NCI-H510A treated with DMSO at 0.1 percent for 48 hours (cell line): ENCODE data around the gene BMF.
"Not testable (repeated sequence)": the region's sequence is repeated elsewhere in the genome, so short reads cannot be mapped to it uniquely, and the experiment has no call there.

Experiments used
- DNase-seq: peaks from one replicate; lab custom pipeline; 2025; lab: John Stamatoyannopoulos, UW

Gene BMF

DNA sequence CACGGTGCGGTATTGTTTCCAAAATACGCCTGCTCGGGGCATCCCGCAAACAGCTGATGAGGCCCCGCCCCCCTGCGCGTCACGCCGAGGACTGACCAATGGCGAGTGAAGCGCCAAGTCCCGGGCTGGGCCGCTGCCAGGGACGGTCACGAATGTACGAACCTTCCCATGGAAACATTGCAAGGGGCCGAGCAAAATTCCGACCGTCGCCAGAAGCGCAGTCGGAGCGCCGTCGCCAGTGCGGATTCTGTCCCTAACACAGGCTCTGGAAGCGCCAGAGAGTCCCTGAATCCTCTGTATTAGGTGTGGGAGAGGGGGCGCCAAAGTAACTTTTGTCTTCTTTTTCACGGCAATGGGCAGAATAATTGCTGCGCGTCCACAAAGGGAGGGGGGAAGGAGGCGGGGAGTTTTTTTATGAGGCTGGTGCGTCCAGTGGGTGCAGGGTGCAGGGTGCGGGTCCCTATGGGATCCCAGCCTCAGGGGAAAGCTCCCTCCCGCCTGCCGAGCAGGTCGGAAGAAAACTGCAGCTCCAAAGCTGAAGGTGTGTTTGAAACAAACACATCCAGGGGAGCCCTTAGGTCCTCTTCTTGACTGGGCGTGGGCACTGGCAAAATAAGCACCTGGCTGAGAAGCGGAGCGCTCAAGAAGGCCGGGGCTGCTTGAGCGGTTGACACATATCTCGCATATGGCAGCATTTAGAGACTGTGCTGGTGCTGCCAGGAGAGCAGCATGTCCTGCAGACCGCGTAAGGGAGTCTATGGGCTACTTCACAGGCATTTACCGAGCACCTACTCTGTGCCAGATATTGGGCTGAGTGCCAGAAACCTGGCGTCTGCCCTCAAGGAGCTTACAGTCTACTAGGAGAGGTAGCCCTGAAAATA is at the start of gene BMF:
TSS of gene BMF (minus strand) at position 25 of the 881 bp plus-strand sequence. CDS start 2,793 bp downstream, outside the sequence.
- DNase-seq: peak; percentile 88

GRCh38 chr15:40157778-40158447 is 49.2 kb upstream of the BMF start:
- DNase-seq: no peak

DNA sequence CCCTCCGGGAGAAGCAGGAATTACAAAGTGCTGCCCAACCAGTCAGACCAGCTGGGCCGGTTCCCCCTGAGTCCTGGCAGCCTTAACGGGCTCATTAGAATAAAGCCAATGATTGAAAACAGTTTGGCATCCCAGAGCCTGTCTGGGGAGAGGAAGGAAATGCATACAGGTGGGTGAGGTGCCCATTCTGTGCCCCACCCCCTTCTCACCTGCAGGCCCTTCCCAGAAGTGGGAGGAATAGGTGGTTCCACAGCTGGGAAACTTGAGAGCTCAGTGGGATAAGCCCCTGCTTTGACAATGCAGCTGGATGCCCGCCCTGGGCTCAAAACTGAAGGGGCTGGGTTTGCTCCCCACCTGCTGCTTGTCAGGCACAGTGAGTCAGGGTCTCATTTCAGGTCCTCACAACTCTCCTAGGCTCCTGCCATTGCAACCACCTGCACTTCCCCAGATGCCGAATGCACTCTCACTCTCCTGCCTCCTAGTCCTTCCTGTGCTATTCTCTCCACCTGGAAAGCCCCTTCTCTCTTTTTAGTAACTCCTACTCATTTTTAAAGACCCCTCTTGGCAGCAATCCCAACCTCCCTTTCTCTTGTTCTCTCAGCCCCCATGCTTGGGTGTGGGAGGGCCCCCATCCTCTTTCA is 46.7 kb upstream of the BMF start:
- DNase-seq: peak; percentile 64

GRCh38 chr15:40154821-40155220 is 46.1 kb upstream of the BMF start:
- DNase-seq: not testable (repeated sequence)

DNA sequence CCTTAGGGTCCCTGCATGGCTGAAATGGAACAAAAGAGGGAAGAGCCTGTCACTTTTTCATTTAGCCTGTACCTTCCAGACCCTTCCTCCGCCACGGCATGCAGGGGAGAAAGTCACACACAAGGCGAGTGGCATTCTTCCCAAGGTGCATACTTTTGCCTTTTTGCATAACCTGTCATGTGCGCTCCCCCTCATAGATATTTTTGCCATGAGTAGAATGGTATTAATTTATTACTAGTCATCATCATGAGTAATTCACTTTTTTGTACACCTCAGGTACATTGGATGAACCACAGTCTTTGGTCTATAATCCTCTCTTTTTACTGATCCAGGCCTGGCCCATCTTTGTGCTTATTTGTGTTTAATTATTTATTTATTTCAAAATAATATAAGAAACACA is 43.3 kb upstream of the BMF start:
- DNase-seq: no peak

- DNase-seq: peak; percentile 7
These were observed 42.8 kb upstream of the BMF start for GRCh38 chr15:40151499-40151898.

GRCh38 chr15:40150163-40150925 is 41.7 kb upstream of the BMF start:
- peak; percentile 43 for DNase-seq

DNA sequence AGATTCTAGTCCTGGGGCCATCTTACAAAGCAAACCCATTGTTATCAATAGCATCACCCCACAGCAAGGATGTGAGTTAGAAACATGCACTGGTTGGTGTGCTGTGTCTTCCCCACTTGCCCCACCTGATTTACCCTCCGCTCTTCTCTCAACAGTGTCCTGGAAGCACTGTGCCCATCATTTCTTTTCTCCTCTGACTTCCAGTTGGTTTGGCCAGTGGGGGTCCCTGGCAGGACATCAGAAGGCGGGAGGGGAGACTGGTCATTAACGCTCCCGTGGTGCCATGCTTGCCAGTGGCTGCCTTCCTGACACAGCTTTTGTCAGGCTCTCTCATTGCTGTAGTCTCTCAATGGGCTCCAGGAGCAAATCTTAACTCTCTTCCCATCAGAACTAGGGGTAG is 40.7 kb upstream of the BMF start:
- DNase-seq: no peak

DNA sequence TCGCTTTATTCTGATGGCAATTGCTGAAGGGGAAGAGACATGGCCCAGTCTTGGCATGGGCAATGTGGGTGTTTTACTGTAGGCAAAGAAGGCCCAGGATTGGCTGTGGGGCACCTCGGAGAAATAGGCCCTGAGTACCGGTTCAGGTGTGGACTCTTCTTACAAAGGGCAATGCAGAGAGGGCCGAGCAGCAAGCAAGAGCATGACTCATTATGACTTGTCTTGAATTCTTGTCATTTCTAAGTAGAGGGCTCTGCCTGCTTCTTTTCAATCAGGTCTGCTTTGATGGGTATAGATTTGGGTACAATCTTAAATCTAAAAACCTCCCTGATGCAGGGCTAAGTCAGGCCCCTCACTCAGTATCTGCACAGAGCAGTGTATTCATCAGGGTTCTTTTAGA is 37.4 kb upstream of the BMF start:
- no peak for DNase-seq

DNA sequence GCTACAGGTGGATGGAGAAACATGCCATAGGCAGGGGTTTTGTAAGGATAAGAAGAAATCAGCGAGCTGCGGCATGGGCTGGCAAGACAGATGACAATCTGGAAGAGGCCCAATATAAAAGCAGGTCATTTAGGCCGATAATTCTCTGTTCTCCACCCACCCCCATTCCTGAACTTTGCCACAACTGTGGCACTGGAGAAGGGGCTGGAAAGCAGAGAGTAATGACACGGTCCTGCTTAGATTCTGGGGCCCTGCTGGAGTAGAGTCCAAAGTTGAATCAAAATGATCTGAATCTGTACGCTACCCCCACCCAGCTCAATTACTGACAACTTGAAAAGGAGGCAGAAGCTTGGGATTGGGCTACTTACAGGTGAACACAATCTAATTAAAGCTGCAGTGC is 33.7 kb upstream of the BMF start:
- DNase-seq: no peak

- not testable (repeated sequence) for DNase-seq
These were observed 29.5 kb upstream of the BMF start for GRCh38 chr15:40138201-40138570.

DNA sequence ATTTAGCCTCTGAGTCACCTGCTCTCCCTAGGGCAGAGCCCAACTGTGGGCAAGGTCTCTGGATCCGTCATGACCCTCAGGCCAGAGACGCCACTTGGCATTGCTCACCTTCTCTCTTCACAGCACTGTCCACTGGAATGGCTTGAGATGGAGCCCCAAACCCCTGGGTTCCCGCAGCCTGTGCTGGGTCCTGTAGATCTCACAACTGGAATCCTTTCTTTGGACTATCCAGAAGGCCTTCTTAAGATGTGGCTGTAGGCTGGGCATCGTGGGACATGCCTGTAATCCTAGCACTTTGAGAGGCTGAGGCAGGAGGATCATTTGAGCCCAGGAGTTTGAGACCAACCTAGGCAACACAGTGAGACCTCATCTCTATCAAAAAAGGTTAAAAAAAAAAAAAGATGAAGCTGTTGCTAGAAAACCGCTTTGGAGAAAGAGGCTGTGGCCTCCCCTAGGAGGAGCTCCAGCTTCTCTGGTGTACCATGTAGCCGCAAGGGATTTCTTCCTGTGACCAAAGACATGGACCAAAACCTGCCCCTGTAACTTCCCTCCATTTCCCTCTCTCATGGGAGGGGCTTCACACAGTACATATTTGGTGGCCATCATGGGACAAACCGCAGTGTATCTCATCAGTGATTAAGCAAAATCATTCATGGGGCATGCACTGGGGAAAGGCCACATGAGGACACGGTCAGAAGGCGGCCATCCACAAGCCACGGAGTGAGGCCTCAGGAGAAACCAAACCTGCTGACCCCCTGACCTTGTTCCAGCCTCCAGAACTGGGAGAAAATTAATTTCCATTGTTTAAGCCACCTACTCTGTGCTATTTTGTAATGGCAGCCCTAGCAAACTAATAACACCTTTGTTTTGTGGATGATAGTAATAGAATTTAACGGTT is 28.9 kb upstream of the BMF start:
- DNase-seq: no peak

DNA sequence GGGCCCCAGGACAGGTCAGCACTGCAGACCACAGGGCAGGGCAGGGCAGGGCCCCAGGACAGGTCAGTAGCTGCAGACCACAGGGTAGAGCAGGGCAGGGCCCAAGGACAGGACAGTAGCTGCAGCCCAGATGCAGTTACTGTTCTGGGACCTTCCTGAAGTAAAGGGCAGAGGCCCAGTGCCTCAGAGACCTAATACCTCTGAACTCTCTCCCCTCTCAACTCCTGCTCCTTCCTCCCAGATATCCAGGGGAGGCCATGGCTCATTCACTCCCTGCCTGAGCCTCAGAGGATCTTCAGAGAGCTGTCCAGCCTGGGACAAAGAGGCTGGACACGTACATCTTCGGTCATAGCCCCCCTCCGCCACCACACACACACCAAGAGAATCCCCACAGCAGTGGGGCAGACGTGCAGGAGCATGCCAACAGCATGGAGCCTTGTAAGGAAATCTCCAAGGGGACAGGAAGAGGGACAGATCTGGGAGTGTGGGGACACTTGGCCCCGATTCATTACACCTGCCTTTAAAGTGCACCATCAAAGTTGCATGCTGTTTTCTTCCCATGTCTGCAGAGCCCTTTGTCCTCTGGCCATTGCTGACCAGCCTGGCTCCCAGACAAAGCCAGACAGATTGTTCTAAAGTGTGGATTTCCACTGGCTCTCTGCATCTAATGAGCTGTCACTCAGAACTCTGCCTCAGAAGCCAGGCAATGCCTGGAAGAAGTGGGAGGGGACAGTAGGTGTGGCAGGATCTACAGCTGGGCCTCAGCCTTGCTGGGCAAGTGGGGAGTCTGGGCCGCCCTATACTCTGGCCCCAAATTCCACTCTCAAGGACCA is 28.0 kb upstream of the BMF start:
- no peak for DNase-seq

DNA sequence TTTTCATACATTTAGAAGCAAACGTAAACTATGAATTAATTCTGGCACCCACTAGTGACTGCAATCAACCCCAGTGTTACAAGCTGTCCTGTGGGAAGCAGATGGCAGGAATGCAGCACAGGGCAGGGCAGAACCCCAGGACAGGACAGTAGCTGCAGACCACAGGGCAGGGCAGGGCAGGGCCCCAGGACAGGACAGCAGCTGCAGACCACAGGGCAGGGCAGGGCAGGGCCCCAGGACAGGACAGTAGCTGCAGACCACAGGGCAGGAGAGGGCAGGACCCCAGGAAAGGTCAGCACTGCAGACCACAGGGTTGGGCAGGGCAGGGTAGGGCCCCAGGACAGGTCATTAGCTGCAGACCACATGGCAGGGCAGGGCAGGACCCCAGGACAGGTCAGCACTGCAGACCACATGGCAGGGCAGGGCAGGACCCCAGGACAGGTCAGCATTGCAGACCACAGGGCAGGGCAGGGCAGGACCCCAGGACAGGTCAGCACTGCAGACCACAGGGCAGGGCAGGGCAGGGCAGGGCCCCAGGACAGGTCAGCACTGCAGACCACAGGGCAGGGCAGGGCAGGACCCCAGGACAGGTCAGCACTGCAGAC is 27.3 kb upstream of the BMF start:
- DNase-seq: not testable (repeated sequence)

- no peak for DNase-seq
These were observed 26.2 kb upstream of the BMF start for GRCh38 chr15:40134885-40135284.

- DNase-seq: no peak
These were observed 24.9 kb upstream of the BMF start for GRCh38 chr15:40133544-40133943.

DNA sequence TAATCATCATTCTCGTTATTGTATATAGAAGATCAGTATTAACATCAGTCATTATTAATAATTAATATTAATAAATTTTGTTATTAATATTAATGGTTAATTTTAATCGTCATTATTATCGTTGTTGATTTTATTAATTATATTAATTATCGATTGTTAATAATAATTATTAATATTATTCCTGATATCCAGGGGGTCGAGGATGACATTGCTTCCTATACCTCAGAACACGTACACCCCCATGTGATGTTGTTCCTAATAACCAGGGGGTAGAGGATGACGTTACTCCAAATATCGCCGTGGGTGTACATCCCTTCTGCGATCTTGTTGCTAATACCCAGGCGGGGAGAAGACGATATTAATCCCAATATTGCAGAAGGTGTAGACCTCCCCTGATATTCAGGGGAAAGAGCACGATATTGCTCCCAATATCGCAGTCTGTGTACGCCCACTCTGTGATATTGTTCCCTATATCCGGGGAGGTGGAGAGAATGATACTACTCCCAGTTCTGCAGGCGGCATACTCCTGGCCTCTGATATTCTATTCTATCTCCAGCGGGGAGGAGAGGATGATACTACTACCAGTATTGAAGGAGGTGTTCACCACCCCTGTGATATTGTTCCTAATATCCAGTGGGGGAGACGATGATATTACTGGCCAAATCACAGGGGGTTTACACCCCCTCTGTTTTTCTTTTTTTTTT is 22.3 kb upstream of the BMF start:
- DNase-seq: no peak

DNA sequence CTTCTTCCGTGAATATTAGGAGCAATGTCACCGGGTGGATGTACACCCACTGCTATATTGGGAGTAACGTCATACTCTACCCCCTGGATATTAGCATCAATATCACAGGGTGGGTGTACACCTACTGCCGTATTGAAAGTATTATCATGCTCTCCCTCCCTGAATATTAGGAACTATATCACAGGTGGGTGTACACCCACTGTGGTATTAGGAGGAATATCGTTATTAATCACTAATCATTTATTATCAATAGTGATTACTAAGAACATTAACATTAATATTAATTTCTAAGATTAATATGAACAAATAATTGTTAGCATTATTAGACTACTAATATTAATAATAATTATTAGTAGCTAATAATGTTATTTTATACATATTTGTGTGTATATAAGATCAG is 21.4 kb upstream of the BMF start:
- no peak for DNase-seq
